A549 (cell line): ENCODE results near the gene NEDD4L.

Experiments
- EHMT2 ChIP-seq: fragments of 200-600 bp; sonication (generic); IDR thresholded peaks from 2 replicates; pipeline ENCODE4 v1.6.1; 2016; ENCODE audit warnings: antibody characterized with exemption, low read depth, mild to moderate bottlenecking, moderate library complexity
- EP300 ChIP-seq, 2 experiments: fragments of >200 bp; sonication (Bioruptor Twin); formaldehyde crosslinking; IDR thresholded peaks; 2 replicates in 1 of 2; 3 replicates in 1 of 2; pipeline ENCODE4 v1.6.1; 2016 to 2017
- POLR2A ChIP-seq: IDR thresholded peaks from 2 replicates; pipeline ENCODE4 v1.6.1; 2012; ENCODE audit warnings: mild to moderate bottlenecking, low read length
- TFCP2L1 ChIP-seq: fragments of 250-450 bp; sonication (Bioruptor Pico); IDR thresholded peaks from 2 replicates; pipeline ENCODE4 v1.5.0; 2021; ENCODE audit warnings: mild to moderate bottlenecking
- TF ChIP-seq, protein P1 (sequence below): IDR thresholded peaks from 2 replicates; pipeline ENCODE4 v1.6.1; 2012
- TF ChIP-seq, protein P2 (sequence below): fragments of >200 bp; sonication (Bioruptor Twin); formaldehyde crosslinking; IDR thresholded peaks from 3 replicates; pipeline ENCODE4 v1.5.1; 2016
- TF ChIP-seq, protein P3 (sequence below): IDR thresholded peaks from 2 replicates; pipeline ENCODE4 v1.6.1; 2012; ENCODE audit warnings: low read depth, borderline replicate concordance
- TF ChIP-seq, protein P4 (sequence below): fragments of 200-600 bp; sonication (generic); IDR thresholded peaks from 2 replicates; pipeline ENCODE4 v1.6.1; 2016; ENCODE audit warnings: antibody characterized with exemption, mild to moderate bottlenecking, moderate library complexity
- TF ChIP-seq, protein P5 (sequence below): fragments of 250-450 bp; sonication (Bioruptor Pico); IDR thresholded peaks from 2 replicates; pipeline ENCODE4 v1.5.0; 2021; ENCODE audit warnings: mild to moderate bottlenecking, moderate library complexity, borderline replicate concordance

DNA sequence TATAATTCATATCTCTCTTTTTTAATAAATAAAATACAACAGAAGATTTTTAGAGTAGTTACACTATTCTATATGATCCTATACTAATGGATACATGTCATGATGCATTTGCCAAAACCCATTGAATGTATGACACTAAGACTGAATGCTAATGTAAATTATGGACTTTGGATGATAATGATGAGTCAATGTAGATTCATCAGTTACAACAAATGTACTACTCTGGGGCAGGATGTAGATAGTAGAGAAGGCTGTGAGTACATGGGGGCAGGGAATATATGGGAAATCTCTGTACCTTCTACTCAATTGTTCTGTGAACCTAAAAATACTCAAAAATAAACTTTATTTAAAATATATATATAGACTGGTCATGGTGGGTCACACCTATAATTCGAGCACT, 45.6 kb upstream of the NEDD4L start:
- TF ChIP-seq, protein P1, sequence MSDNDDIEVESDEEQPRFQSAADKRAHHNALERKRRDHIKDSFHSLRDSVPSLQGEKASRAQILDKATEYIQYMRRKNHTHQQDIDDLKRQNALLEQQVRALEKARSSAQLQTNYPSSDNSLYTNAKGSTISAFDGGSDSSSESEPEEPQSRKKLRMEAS, result no peak
- TF ChIP-seq POLR2A (no peak), TFCP2L1 (no peak), EP300 (IDR thresholded peaks at IDR 0.05) (no peak), EHMT2 (no peak)
- TF ChIP-seq, protein P2, sequence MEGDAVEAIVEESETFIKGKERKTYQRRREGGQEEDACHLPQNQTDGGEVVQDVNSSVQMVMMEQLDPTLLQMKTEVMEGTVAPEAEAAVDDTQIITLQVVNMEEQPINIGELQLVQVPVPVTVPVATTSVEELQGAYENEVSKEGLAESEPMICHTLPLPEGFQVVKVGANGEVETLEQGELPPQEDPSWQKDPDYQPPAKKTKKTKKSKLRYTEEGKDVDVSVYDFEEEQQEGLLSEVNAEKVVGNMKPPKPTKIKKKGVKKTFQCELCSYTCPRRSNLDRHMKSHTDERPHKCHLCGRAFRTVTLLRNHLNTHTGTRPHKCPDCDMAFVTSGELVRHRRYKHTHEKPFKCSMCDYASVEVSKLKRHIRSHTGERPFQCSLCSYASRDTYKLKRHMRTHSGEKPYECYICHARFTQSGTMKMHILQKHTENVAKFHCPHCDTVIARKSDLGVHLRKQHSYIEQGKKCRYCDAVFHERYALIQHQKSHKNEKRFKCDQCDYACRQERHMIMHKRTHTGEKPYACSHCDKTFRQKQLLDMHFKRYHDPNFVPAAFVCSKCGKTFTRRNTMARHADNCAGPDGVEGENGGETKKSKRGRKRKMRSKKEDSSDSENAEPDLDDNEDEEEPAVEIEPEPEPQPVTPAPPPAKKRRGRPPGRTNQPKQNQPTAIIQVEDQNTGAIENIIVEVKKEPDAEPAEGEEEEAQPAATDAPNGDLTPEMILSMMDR, result no peak
- TF ChIP-seq, protein P3, sequence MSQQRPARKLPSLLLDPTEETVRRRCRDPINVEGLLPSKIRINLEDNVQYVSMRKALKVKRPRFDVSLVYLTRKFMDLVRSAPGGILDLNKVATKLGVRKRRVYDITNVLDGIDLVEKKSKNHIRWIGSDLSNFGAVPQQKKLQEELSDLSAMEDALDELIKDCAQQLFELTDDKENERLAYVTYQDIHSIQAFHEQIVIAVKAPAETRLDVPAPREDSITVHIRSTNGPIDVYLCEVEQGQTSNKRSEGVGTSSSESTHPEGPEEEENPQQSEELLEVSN, result no peak
- TF ChIP-seq, protein P4, sequence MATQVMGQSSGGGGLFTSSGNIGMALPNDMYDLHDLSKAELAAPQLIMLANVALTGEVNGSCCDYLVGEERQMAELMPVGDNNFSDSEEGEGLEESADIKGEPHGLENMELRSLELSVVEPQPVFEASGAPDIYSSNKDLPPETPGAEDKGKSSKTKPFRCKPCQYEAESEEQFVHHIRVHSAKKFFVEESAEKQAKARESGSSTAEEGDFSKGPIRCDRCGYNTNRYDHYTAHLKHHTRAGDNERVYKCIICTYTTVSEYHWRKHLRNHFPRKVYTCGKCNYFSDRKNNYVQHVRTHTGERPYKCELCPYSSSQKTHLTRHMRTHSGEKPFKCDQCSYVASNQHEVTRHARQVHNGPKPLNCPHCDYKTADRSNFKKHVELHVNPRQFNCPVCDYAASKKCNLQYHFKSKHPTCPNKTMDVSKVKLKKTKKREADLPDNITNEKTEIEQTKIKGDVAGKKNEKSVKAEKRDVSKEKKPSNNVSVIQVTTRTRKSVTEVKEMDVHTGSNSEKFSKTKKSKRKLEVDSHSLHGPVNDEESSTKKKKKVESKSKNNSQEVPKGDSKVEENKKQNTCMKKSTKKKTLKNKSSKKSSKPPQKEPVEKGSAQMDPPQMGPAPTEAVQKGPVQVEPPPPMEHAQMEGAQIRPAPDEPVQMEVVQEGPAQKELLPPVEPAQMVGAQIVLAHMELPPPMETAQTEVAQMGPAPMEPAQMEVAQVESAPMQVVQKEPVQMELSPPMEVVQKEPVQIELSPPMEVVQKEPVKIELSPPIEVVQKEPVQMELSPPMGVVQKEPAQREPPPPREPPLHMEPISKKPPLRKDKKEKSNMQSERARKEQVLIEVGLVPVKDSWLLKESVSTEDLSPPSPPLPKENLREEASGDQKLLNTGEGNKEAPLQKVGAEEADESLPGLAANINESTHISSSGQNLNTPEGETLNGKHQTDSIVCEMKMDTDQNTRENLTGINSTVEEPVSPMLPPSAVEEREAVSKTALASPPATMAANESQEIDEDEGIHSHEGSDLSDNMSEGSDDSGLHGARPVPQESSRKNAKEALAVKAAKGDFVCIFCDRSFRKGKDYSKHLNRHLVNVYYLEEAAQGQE, result no peak
- TF ChIP-seq, protein P5, sequence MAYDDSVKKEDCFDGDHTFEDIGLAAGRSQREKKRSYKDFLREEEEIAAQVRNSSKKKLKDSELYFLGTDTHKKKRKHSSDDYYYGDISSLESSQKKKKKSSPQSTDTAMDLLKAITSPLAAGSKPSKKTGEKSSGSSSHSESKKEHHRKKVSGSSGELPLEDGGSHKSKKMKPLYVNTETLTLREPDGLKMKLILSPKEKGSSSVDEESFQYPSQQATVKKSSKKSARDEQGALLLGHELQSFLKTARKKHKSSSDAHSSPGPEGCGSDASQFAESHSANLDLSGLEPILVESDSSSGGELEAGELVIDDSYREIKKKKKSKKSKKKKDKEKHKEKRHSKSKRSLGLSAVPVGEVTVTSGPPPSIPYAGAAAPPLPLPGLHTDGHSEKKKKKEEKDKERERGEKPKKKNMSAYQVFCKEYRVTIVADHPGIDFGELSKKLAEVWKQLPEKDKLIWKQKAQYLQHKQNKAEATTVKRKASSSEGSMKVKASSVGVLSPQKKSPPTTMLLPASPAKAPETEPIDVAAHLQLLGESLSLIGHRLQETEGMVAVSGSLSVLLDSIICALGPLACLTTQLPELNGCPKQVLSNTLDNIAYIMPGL (CRISPR knock-in tag), result no peak
